K562 (cell line): ENCODE data around the gene SIKE1. TPM values are rescaled to one million over a fixed set of nuclear protein-coding genes. Genes with fewer than 3 reads are reported as not detected.

Experiments used
- AFF1 ChIP-seq, 2 experiments: fragments of 450-650 bp; IDR thresholded peaks; 2 replicates each; pipeline ENCODE4 v1.6.1; 2018; ENCODE audit warnings: mild to moderate bottlenecking in 2 of 2, low read depth in 1 of 2; ENCODE audit not compliant: partially characterized antibody in 2 of 2
- DMBX1 ChIP-seq: fragments of 250-450 bp; sonication (Bioruptor Pico); IDR thresholded peaks from 2 replicates; pipeline ENCODE4 v1.8.0; 2022; ENCODE audit warnings: inconsistent platforms, mild to moderate bottlenecking, moderate library complexity, borderline replicate concordance
- GMEB1 ChIP-seq: fragments of 250-450 bp; sonication (Bioruptor Pico); IDR thresholded peaks from 2 replicates; pipeline ENCODE4 v1.4.0; 2020; ENCODE audit warnings: mild to moderate bottlenecking
- ID3 ChIP-seq, 2 experiments: fragments of 250-450 bp in 1 of 2; fragments of 450-650 bp in 1 of 2; sonication (Bioruptor Pico) in 1 of 2; IDR thresholded peaks; 2 replicates each; pipeline versions ENCODE4 v1.6.1 to v1.8.0; 2016 to 2021; ENCODE audit warnings: mild to moderate bottlenecking in 2 of 2, moderate library complexity in 2 of 2, missing compliant biosample characterization in 1 of 2, missing genetic modification characterization in 1 of 2
- MAZ ChIP-seq, 2 experiments: fragments of 450-650 bp in 1 of 2; sonication (generic) in 1 of 2; formaldehyde crosslinking; IDR thresholded peaks in 1 of 2; conservative IDR thresholded peaks in 1 of 2; 2 replicates each; pipeline versions ENCODE4 v1.4.0 to v1.5.0; 2020; ENCODE audit warnings: mild to moderate bottlenecking in 1 of 2, missing genetic modification reagents in 1 of 2
- MYBL2 ChIP-seq, 2 experiments: fragments of 450-650 bp in 1 of 2; sonication (generic) in 1 of 2; formaldehyde crosslinking in 1 of 2; IDR thresholded peaks; 2 replicates each; pipeline versions ENCODE4 v1.6.1 to v1.8.1; 2017 to 2022; ENCODE audit warnings: borderline replicate concordance in 1 of 2, inconsistent platforms in 1 of 2, low read depth in 1 of 2, mild to moderate bottlenecking in 1 of 2, missing genetic modification reagents in 1 of 2, moderate library complexity in 1 of 2
- NFE2 ChIP-seq: IDR thresholded peaks from 2 replicates; pipeline ENCODE4 v1.6.1; 2014; ENCODE audit warnings: antibody characterized with exemption, low read depth
- POLR2H ChIP-seq: IDR thresholded peaks from 2 replicates; pipeline ENCODE4 v1.6.1; 2016; ENCODE audit warnings: missing genetic modification characterization, low read depth, mild to moderate bottlenecking, control low read depth, missing compliant biosample characterization, moderate library complexity
- TSHZ1 ChIP-seq: fragments of 250-450 bp; sonication (Bioruptor Pico); IDR thresholded peaks from 2 replicates; pipeline ENCODE4 v1.4.0; 2020; ENCODE audit warnings: mild to moderate bottlenecking, moderate library complexity
- ZHX1 ChIP-seq: fragments of 150-350 bp; conservative IDR thresholded peaks from 2 replicates; pipeline ENCODE4 v1.6.1; 2014; ENCODE audit warnings: low read length
- ZNF717 ChIP-seq: fragments of 250-450 bp; sonication (Bioruptor Pico); IDR thresholded peaks from 2 replicates; pipeline ENCODE4 v1.5.0; 2021
- polyA plus RNA-seq, 8 experiments: library from polyadenylated mRNA; depleted of rRNA in 4 of 8; stranded (reverse) in 5 of 8; unstranded in 3 of 8; fragments of >200 nt; fragmentation: Nextera tagmentation in 2 of 8; fragmentation: Illumina TruSeq in 1 of 8; extraction: Ambion mirVana in 2 of 8; extraction: Trizol in 1 of 8; gene quantifications; 2 replicates each; pipeline versions ENCODE4 v1.2.1 to v1.2.3, GENCODE V29; 2011 to 2014; ENCODE audit warnings: inconsistent platforms in 1 of 8, missing spikeins in 1 of 8
- total RNA-seq, 7 experiments: library from RNA; depleted of rRNA in 6 of 7; stranded (reverse); fragments of >200 nt in 6 of 7; fragmentation: Illumina TruSeq in 2 of 7; extraction: Trizol in 2 of 7; gene quantifications; 2 replicates each; pipeline versions ENCODE4 v1.2.1 to v1.2.3, GENCODE V29; 2011 to 2021; ENCODE audit warnings: low replicate concordance in 1 of 7

Gene SIKE1
- total and polyA plus RNA-seq, 9 of the 15 experiments (the other 6 are each of a cell fraction or from before 2014, with no cell fraction given), result 21.8 to 144 (median 76.3) TPM

GRCh38 chr1:114757455-114758255 lies 22.8 kb downstream of the SIKE1 start, which contains the start of gene CSDE1 (continued):
- TF ChIP-seq AFF1 (IDR thresholded peaks at IDR 0.05; ENCODE audit: low read depth in 1 of 2, partially characterized antibody in 2 of 2) (peak; percentile 79 to 97), DMBX1 (peak; percentile 60; the same call in 1 of the 2 replicates), ID3 (CRISPR knock-in tag; IDR thresholded peaks at IDR 0.05) (0 out of 2 replicates have a peak, but pooled peaks have one; percentile 14), ID3 (tag; IDR thresholded peaks at IDR 0.05) (peak; percentile 86; the same call in 1 of the 2 replicates), NFE2 (peak; percentile 9; the same call in 1 of the 2 replicates), ZHX1 (peak; percentile 97), ZNF717 (peak; percentile 16; the same call in 1 of the 2 replicates), TSHZ1 (CRISPR knock-in tag) (no peak), GMEB1 (CRISPR knock-in tag) (peak; percentile 75), MAZ (CRISPR knock-in tag; conservative IDR thresholded peaks at IDR 0.05 in 1 of 2, IDR thresholded peaks at IDR 0.05 in 1 of 2) (peak; percentile 82 to 91; a peak in 3 of 4 replicates), POLR2H (tag) (peak; percentile 96), MYBL2 (IDR thresholded peaks at IDR 0.05; ENCODE audit: low read depth) (no peak), MYBL2 (CRISPR knock-in tag; IDR thresholded peaks at IDR 0.05; ENCODE audit: borderline replicate concordance) (no peak)
